Ascending aorta (tissue), 2 donors: ENCODE results near the gene PTPN23. TPM values are rescaled to one million over a fixed set of nuclear protein-coding genes. Genes with fewer than 3 reads are reported as not detected.
"Not testable (repeated sequence)": the region's sequence is repeated elsewhere in the genome, so short reads cannot be mapped to it uniquely, and the experiment has no call there.

Experiments used
- DNase-seq, 2 donors: peaks; one replicate each; pipeline ENCODE4 v3.0.0-alpha.2; 2019; ENCODE audit warnings: low spot score in 2 of 2
- H3K27ac ChIP-seq, 2 donors: fragments of 200-600 bp; sonication (generic); one replicate each; pipeline ENCODE4 v1.5.1; 2016 to 2017; ENCODE audit warnings: mild to moderate bottlenecking in 1 of 2
- H3K27me3 ChIP-seq: fragments of 200-600 bp; sonication (generic); one replicate; pipeline ENCODE4 v1.5.1; 2017
- H3K36me3 ChIP-seq, 2 donors: fragments of 200-600 bp; sonication (generic); one replicate each; pipeline ENCODE4 v1.5.1; 2016
- H3K4me1 ChIP-seq, 2 donors: fragments of 200-600 bp; sonication (generic); one replicate each; pipeline ENCODE4 v1.5.1; 2016 to 2017; ENCODE audit warnings: mild to moderate bottlenecking in 1 of 2
- H3K4me3 ChIP-seq, 2 donors: fragments of 200-600 bp; sonication (generic); one replicate each; pipeline ENCODE4 v1.5.1; 2016 to 2017; ENCODE audit warnings: mild to moderate bottlenecking in 1 of 2
- H3K9me3 ChIP-seq, 2 donors: fragments of 200-600 bp; sonication (generic); one replicate each; pipeline ENCODE4 v1.5.1; 2016
- intact Hi-C: fragments of 100-400 bp; cut with DNase I; formaldehyde crosslinking; loops from one replicate; pipeline ENCODE4 v1.15.1; 2023
- total RNA-seq: library from RNA; depleted of rRNA; stranded (reverse); fragments of >200 nt; gene quantifications from one replicate; pipeline ENCODE4 v1.1.0, GENCODE V29; 2016
- TF ChIP-seq, protein P1 (sequence below), 3 experiments: fragments of 200-600 bp in 2 of 3; fragments of 450-650 bp in 1 of 3; sonication (generic) in 2 of 3; IDR thresholded peaks; one replicate each; pipeline ENCODE4 v1.5.1; 2016 to 2019; ENCODE audit warnings: antibody characterized with exemption in 3 of 3, mild to moderate bottlenecking in 1 of 3, moderate library complexity in 1 of 3

PTPN23 gene
- total RNA-seq, 1 donor from 2014 or later, result 35.2 TPM

DNA sequence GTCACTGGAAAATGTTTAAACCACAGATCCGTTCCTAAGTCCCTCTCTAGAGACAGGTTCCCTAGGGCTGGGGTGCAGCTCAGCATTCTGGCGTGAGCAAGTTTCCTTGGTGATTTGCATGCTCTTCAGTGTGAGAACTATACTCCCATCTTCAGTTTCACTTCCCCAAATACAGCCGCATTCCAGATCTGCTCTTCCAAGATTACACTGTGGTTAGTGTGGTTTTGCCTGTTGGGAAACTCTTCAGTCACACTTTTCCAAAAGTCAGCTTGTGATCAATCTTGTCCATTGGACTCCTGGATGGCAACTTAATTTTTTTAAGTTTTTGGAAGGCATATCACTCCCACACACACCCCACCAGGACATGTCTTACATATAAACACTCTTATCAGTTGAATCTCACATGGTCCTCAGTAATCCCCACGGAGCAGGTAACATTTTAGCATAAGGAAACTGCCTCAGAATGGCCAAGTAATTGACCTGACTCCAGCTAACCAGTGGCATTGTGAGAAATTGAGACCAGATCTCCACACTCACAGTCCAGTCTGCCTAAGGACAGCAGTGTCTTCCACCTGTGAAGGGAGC lies 33.5 kb upstream of the PTPN23 start:
- H3K36me3 ChIP-seq, result peaks cover 24 to 33% of the 10 kb centered on the region in 2 donors
- no peaks in the 10 kb centered on the region for H3K4me1 ChIP-seq
- TF ChIP-seq, protein P1, sequence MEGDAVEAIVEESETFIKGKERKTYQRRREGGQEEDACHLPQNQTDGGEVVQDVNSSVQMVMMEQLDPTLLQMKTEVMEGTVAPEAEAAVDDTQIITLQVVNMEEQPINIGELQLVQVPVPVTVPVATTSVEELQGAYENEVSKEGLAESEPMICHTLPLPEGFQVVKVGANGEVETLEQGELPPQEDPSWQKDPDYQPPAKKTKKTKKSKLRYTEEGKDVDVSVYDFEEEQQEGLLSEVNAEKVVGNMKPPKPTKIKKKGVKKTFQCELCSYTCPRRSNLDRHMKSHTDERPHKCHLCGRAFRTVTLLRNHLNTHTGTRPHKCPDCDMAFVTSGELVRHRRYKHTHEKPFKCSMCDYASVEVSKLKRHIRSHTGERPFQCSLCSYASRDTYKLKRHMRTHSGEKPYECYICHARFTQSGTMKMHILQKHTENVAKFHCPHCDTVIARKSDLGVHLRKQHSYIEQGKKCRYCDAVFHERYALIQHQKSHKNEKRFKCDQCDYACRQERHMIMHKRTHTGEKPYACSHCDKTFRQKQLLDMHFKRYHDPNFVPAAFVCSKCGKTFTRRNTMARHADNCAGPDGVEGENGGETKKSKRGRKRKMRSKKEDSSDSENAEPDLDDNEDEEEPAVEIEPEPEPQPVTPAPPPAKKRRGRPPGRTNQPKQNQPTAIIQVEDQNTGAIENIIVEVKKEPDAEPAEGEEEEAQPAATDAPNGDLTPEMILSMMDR (IDR thresholded peaks at IDR 0.05), result no peak
- H3K4me3 ChIP-seq, result no peak overlapping the region
- no peaks in the 10 kb centered on the region for H3K9me3 ChIP-seq
- DNase-seq, result no peak
- H3K27ac ChIP-seq, result no peak overlapping the region
- no peaks in the 10 kb centered on the region for H3K27me3 ChIP-seq
- intact Hi-C loops, result no loop called here

DNA sequence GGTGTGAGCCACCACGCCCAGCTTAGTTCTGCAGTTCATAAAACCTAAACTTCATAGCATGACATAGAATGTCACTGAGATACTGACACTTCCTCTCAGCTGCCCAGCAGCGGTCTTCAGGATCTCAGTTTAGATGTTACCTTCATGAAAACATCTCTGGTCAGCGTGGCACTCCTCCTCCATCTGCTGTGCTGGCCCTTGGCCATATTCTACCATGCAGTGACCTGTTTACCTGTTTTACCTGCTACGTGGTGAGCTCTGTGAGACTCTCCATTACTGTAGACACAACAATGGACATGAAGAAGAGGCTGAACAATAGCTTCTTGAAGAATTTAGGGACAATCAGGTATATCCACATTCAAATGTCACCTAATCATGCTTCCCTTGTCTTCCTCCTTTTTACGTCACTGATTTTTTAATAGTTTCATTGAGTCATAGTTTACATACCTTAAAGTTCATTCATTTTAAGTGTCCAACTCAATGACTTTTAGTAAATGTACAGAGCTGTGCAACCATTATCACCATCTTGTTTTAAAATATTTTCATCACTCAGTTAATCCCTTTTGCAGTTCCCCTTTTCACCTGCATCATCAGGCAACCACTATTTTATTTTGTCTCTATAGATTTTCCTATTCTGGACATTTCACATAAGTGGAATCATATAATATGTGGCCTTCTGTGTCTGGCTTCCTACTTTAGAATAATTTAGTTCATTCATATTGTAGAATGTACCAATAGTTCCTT lies 32.2 kb upstream of the PTPN23 start:
- no peaks in the 10 kb centered on the region for H3K9me3 ChIP-seq
- DNase-seq, result no peak
- no peak overlapping the region for H3K4me3 ChIP-seq
- intact Hi-C loops, result no loop called here
- H3K36me3 ChIP-seq, result peaks cover 18 to 24% of the 10 kb centered on the region in 2 donors
- TF ChIP-seq, protein P1 (IDR thresholded peaks at IDR 0.05), result no peak
- H3K27me3 ChIP-seq, result no peaks in the 10 kb centered on the region
- H3K27ac ChIP-seq, result no peak overlapping the region
- no peaks in the 10 kb centered on the region for H3K4me1 ChIP-seq

DNA sequence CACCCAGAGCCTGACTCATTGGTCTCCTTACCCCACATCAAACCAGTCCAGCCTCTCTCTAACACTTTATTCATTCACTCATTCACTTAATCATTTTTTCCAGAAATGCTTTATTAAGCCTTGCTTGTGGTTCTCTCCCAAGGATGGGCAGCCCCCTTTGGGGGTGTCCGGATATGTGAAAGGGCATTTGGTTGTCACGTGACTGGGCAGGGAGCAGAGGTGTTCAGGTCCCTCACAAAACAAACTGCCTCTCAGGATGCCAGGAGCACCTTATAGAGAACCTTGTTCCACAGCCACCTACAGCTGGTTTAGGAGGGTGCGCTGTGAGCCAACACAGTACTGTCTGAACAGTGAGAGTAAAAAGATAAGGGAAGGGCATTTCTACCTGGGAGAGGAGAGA lies 25.8 kb upstream of the PTPN23 start:
- H3K27me3 ChIP-seq, result no peaks in the 10 kb centered on the region
- no peak overlapping the region for H3K4me3 ChIP-seq
- peaks cover 10 to 19% of the 10 kb centered on the region in 2 donors for H3K9me3 ChIP-seq
- no peak overlapping the region for H3K27ac ChIP-seq
- TF ChIP-seq, protein P1 (IDR thresholded peaks at IDR 0.05), result no peak
- no peaks in the 10 kb centered on the region for H3K36me3 ChIP-seq
- intact Hi-C loops, result no loop called here
- H3K4me1 ChIP-seq, result no peaks in the 10 kb centered on the region
- no peak for DNase-seq

DNA sequence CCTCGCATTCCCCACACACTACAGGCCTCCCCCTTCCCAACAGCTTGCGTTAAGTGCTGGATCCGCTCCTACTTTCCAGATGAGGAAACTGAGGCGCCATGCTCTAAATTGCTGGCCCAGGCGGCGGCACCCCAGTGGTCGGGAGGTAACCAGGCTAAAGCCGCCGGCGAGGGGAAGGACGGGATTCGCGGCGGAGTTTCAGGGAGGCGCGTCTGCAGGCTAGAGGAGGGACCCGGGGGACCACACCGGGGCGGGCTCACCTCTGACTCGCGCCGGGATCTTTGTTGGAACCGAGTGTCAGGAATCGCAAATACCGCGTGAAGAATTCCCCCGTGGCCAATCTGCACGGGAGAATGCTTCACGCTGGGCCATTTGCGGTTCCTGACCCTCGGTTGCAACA lies 24.6 kb upstream of the PTPN23 start:
- intact Hi-C loops, result no loop called here
- Histone ChIP-seq H3K9me3 (peaks cover 16 to 22% of the 10 kb centered on the region in 2 donors), H3K4me3 (no peak overlapping the region), H3K4me1 (no peaks in the 10 kb centered on the region), H3K27me3 (no peaks in the 10 kb centered on the region), H3K36me3 (no peaks in the 10 kb centered on the region), H3K27ac (no peak overlapping the region)
- TF ChIP-seq, protein P1 (IDR thresholded peaks at IDR 0.05), result no peak
- no peak for DNase-seq

DNA sequence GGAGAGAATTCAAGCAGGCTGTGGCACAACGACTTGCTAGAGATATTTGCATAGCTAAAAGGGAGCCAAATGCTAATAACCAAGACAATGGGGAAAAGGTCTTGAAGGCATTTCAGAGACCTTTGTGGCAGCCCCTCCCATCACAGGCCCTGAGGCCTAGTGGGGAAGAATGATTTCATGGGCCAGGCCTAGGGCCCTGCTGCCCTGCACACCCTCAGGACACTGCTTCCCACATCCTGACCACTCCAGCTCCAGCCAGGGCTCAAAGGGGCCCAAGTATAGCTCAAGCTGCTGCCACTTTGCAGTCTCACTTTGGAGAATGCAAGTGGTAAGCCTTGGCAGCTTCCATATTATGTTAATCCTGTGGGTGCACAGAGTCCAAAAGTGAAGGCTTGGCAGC lies 21.5 kb upstream of the PTPN23 start:
- Histone ChIP-seq H3K4me3 (no peak overlapping the region), H3K9me3 (peaks cover 16 to 22% of the 10 kb centered on the region in 2 donors), H3K4me1 (no peaks in the 10 kb centered on the region), H3K27ac (no peak overlapping the region), H3K36me3 (no peaks in the 10 kb centered on the region), H3K27me3 (no peaks in the 10 kb centered on the region)
- TF ChIP-seq, protein P1 (IDR thresholded peaks at IDR 0.05), result no peak
- intact Hi-C loops, result no loop called here
- no peak for DNase-seq

DNA sequence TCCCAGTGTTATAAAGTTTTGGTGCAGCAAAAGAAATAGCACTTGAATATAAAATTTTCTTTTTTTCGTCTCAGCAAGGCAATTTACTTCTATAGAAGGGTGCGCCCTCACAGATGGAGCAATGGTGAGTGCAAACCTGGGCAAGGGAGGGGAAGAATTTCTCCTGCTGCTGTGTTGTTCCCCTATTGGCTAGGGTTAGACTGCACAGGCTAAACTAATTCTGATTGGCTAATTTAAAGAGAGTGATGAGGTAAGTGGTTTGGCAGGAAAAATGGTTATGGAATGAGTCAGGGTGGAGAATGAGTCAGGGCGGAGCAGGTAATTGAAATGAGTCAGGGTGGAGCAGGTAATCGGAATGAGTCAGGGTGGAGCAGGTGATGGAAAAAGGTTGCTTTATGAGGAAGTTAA lies 20.7 kb upstream of the PTPN23 start:
- intact Hi-C loops, H3K4me1 ChIP-seq, H3K27ac ChIP-seq, H3K36me3 ChIP-seq, DNase-seq, H3K4me3 ChIP-seq, H3K27me3 ChIP-seq: not testable (repeated sequence)
- peaks cover 16 to 22% of the 10 kb centered on the region in 2 donors for H3K9me3 ChIP-seq
